Trophoblast cell (in vitro differentiated cells and primary cell): ENCODE measurements around the gene S100A8. TPM values are rescaled to one million over a fixed set of nuclear protein-coding genes. Genes with fewer than 3 reads are reported as not detected.

Source experiments
- DNase-seq, 2 donors: peaks; one replicate each; pipeline ENCODE4 v3.0.0-alpha.2; 2016
- H2AFZ ChIP-seq: 2 replicates; pipeline ENCODE4 v1.6.1; 2013; ENCODE audit warnings: low read length, moderate library complexity, mild to moderate bottlenecking; ENCODE audit not compliant: insufficient read depth, poor library complexity
- H2AK5ac ChIP-seq: 2 replicates; pipeline ENCODE4 v1.6.1; 2013; ENCODE audit warnings: mild to moderate bottlenecking, low read length
- H2BK120ac ChIP-seq: 2 replicates; pipeline ENCODE4 v1.6.1; 2013; ENCODE audit warnings: low read length, mild to moderate bottlenecking, moderate library complexity; ENCODE audit not compliant: insufficient read depth, poor library complexity
- H2BK12ac ChIP-seq: 2 replicates; pipeline ENCODE4 v1.6.1; 2013; ENCODE audit warnings: mild to moderate bottlenecking, low read length, moderate library complexity
- H2BK5ac ChIP-seq: 2 replicates; pipeline ENCODE4 v1.6.1; 2013; ENCODE audit warnings: low read length, low read depth, moderate library complexity, mild to moderate bottlenecking; ENCODE audit not compliant: poor library complexity
- H3K14ac ChIP-seq: 2 replicates; pipeline ENCODE4 v1.6.1; 2013; ENCODE audit warnings: mild to moderate bottlenecking, low read length
- H3K18ac ChIP-seq: 2 replicates; pipeline ENCODE4 v1.6.1; 2013; ENCODE audit warnings: mild to moderate bottlenecking, low read length
- H3K23ac ChIP-seq: 2 replicates; pipeline ENCODE4 v1.6.1; 2013; ENCODE audit warnings: low read length
- H3K27ac ChIP-seq: 2 replicates; pipeline ENCODE4 v1.5.1; 2013; ENCODE audit warnings: low read depth, mild to moderate bottlenecking, inconsistent platforms, low read length, moderate library complexity
- H3K27me3 ChIP-seq: 2 replicates; pipeline ENCODE4 v1.6.1; 2013; ENCODE audit warnings: inconsistent platforms, mild to moderate bottlenecking, low read length, moderate library complexity; ENCODE audit not compliant: insufficient read depth
- H3K36me3 ChIP-seq, 2 experiments: 1 replicate in 1 of 2; 2 replicates in 1 of 2; pipeline ENCODE4 v1.6.1; 2013; ENCODE audit warnings: low read length in 2 of 2, mild to moderate bottlenecking in 2 of 2, moderate library complexity in 1 of 2; ENCODE audit not compliant: insufficient read depth in 2 of 2, control insufficient read depth in 1 of 2
- H3K4ac ChIP-seq: 2 replicates; pipeline ENCODE4 v1.6.1; 2013; ENCODE audit warnings: low read depth, mild to moderate bottlenecking, low read length, moderate library complexity
- H3K4me1 ChIP-seq, 2 experiments: 1 replicate in 1 of 2; 2 replicates in 1 of 2; pipeline ENCODE4 v1.6.1; 2013; ENCODE audit warnings: low read length in 2 of 2, mild to moderate bottlenecking in 2 of 2, moderate library complexity in 1 of 2; ENCODE audit not compliant: insufficient read depth in 2 of 2, control insufficient read depth in 1 of 2
- H3K4me2 ChIP-seq: 2 replicates; pipeline ENCODE4 v1.6.1; 2013; ENCODE audit warnings: inconsistent platforms, mild to moderate bottlenecking, low read length, moderate library complexity
- H3K4me3 ChIP-seq: 2 replicates; pipeline ENCODE4 v1.5.1; 2013; ENCODE audit warnings: mild to moderate bottlenecking, low read depth, low read length, inconsistent platforms
- H3K79me1 ChIP-seq: one replicate; pipeline ENCODE4 v1.6.1; 2013; ENCODE audit warnings: low read length
- H3K79me2 ChIP-seq: 2 replicates; pipeline ENCODE4 v1.6.1; 2013; ENCODE audit warnings: low read length, mild to moderate bottlenecking; ENCODE audit not compliant: control insufficient read depth, insufficient read depth, poor library complexity
- H3K9ac ChIP-seq: 2 replicates; pipeline ENCODE4 v1.6.1; 2013; ENCODE audit warnings: mild to moderate bottlenecking, low read length
- H3K9me3 ChIP-seq: 2 replicates; pipeline ENCODE4 v1.6.1; 2013; ENCODE audit warnings: low read depth, mild to moderate bottlenecking, control low read depth, inconsistent platforms, low read length; ENCODE audit not compliant: insufficient read depth
- H4K12ac ChIP-seq: 2 replicates; pipeline ENCODE4 v1.6.1; 2013; ENCODE audit warnings: low read depth, mild to moderate bottlenecking, low read length, moderate library complexity
- H4K8ac ChIP-seq: 2 replicates; pipeline ENCODE4 v1.6.1; 2013; ENCODE audit warnings: low read depth, mild to moderate bottlenecking, low read length, moderate library complexity
- H4K91ac ChIP-seq: one replicate; pipeline ENCODE4 v1.6.1; 2013; ENCODE audit warnings: low read depth, mild to moderate bottlenecking, low read length, moderate library complexity
- whole genome bisulfite sequencing: extraction: QIAGEN DNeasy Blood & Tissue Kit; methylation state at CpG from one replicate; pipeline ENCODE4 v1.1.7; 2013; ENCODE audit warnings: missing lambda C conversion rate; ENCODE audit not compliant: insufficient read length, insufficient coverage; ENCODE audit errors: extremely low coverage; 5-methylcytosine and 5-hydroxymethylcytosine counted together
- polyA plus RNA-seq: library from polyadenylated mRNA; stranded (reverse); fragments of 200-250 nt; gene quantifications from 2 replicates; pipeline ENCODE4 v1.2.3, GENCODE V29; 2013

The S100A8 gene
- polyA plus RNA-seq, result not detected in 2 replicates

DNA sequence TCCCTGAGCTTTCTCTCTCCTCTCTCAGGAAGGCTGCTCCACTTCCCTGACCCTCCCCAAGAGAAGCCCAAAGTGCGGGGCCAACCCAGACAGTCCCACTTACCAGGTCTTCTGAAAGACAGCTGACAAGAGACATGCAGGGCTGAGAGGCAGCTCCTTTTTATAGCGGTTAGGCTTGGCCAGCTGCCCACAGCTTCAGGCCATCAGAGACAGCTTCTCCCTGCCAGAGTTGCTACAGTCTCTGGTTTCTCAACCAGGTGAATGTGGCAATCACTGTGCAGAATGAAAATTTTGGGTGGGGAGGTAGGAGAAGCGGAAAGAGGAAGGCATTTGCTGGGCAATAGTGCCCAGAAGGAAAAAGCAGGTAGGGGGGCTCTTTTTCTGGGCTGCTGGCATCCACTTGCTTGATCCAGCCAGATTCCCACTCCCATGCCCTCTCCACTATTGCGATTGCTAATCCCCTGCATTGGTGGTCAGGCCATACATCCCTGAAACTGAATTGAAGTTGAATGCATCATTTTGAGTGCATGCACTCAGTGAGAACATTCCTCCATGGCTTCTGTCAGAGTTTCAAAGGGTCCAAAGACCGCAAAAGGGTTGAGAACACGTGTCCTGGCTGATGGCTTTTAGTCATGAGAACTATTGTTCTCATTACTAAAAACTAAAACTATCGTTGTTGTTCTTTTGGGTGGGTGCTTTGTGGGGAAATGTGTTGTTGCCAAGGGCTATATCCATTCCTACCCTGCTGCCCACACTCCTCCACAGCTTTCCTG lies at the start of gene S100A8:
S100A8 (minus strand) TSS at position 136 of the 773 bp plus-strand sequence. CDS start 538 bp downstream, outside the sequence.
- H3K4me1 ChIP-seq, result no peaks in the 10 kb centered on the region
- H3K79me1 ChIP-seq, result no peaks in the 10 kb centered on the region
- no peaks in the 10 kb centered on the region for H3K36me3 ChIP-seq
- H3K9ac ChIP-seq, result no peak within 1 kb of the TSS
- H2AK5ac ChIP-seq, result no peak within 1 kb of the TSS
- no peaks in the 10 kb centered on the region for H3K27me3 ChIP-seq
- DNase-seq, result peak in 1 of 2 donors; percentile 9
- no CpG with 5 or more reads among the region's 7 CpGs for WGBS
- no peak within 1 kb of the TSS for H3K4me3 ChIP-seq
- H3K23ac ChIP-seq, result no peak within 1 kb of the TSS
- H2BK120ac ChIP-seq, result no peak within 1 kb of the TSS
- no peak within 1 kb of the TSS for H4K12ac ChIP-seq
- H3K27ac ChIP-seq, result no peak within 1 kb of the TSS
- no peak within 1 kb of the TSS for H2AFZ ChIP-seq
- no peak within 1 kb of the TSS for H3K18ac ChIP-seq
- no peak within 1 kb of the TSS for H2BK12ac ChIP-seq
- peaks cover 3% of the 10 kb centered on the region for H3K9me3 ChIP-seq
- H2BK5ac ChIP-seq, result no peak within 1 kb of the TSS
- no peak within 1 kb of the TSS for H3K4me2 ChIP-seq
- no peak within 1 kb of the TSS for H3K14ac ChIP-seq
- no peak within 1 kb of the TSS for H3K4ac ChIP-seq
- no peak within 1 kb of the TSS for H4K8ac ChIP-seq
- H4K91ac ChIP-seq, result no peak within 1 kb of the TSS
- no peaks in the 10 kb centered on the region for H3K79me2 ChIP-seq

DNA sequence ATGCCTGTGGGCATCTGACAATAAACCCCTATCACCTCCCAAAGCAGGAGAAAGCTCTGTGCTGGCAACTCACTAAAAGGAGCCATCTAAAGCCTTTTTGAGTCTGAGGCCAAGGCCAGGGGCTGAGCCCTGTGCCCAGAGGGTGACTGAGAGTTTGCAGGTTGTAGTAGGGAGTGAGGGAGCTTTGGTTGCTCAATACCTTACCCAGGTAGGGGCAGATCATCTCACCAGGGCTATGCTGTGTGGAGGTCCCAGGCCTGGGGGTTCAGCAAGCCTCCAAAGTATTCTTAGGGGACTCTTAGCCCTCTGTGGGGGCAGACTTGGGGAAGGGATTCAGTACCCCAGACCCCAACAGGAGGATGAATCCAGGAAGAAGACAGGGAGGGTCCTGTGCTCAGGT lies 48.4 kb upstream of the S100A8 start:
- H2BK120ac ChIP-seq, result no peak overlapping the region
- no peak overlapping the region for H4K8ac ChIP-seq
- no peak overlapping the region for H3K9ac ChIP-seq
- H3K9me3 ChIP-seq, result peaks cover 4% of the 10 kb centered on the region
- H3K23ac ChIP-seq, result no peak overlapping the region
- no peak overlapping the region for H2AK5ac ChIP-seq
- no peak overlapping the region for H2BK5ac ChIP-seq
- H2BK12ac ChIP-seq, result no peak overlapping the region
- H2AFZ ChIP-seq, result no peak overlapping the region
- no peak overlapping the region for H3K27ac ChIP-seq
- H4K12ac ChIP-seq, result no peak overlapping the region
- no peak overlapping the region for H3K4me2 ChIP-seq
- H3K79me2 ChIP-seq, result no peaks in the 10 kb centered on the region
- H3K79me1 ChIP-seq, result no peaks in the 10 kb centered on the region
- no peaks in the 10 kb centered on the region for H3K36me3 ChIP-seq
- no peak overlapping the region for H3K4me3 ChIP-seq
- no peak overlapping the region for H3K14ac ChIP-seq
- H3K4me1 ChIP-seq, result no peaks in the 10 kb centered on the region
- no peaks in the 10 kb centered on the region for H3K27me3 ChIP-seq
- no peak overlapping the region for H3K18ac ChIP-seq
- no peak for DNase-seq
- no peak overlapping the region for H3K4ac ChIP-seq
- no peak overlapping the region for H4K91ac ChIP-seq

DNA sequence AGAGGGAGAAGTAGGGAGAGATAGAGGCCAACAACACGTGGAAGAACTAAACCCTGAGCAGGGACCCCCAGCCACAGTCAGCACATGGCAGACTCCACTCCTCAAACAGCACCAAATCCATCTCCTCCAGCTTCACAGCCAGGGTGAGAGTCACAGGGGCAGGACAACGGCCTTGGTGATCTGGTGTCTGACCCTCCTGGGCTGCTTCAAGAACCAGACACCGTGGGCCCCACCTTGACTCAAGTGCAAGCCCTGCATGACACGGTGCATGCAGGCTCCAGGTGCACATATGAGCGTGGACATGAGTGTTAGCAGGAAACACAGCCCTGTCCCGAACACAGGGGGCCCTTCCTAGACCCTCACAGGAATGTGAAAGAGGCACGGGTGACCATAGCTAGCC lies 47.7 kb upstream of the S100A8 start:
- no peak overlapping the region for H3K18ac ChIP-seq
- H4K91ac ChIP-seq, result no peak overlapping the region
- H3K4me3 ChIP-seq, result no peak overlapping the region
- H2BK120ac ChIP-seq, result no peak overlapping the region
- H2AFZ ChIP-seq, result no peak overlapping the region
- H3K27ac ChIP-seq, result no peak overlapping the region
- no peak overlapping the region for H3K4me2 ChIP-seq
- DNase-seq, result no peak
- H3K9ac ChIP-seq, result no peak overlapping the region
- H2BK12ac ChIP-seq, result no peak overlapping the region
- H3K23ac ChIP-seq, result no peak overlapping the region
- no peaks in the 10 kb centered on the region for H3K27me3 ChIP-seq
- no peaks in the 10 kb centered on the region for H3K79me1 ChIP-seq
- no CpG with 5 or more reads among the region's 7 CpGs for WGBS
- no peak overlapping the region for H2BK5ac ChIP-seq
- peaks cover 3% of the 10 kb centered on the region for H3K9me3 ChIP-seq
- no peak overlapping the region for H3K4ac ChIP-seq
- no peaks in the 10 kb centered on the region for H3K79me2 ChIP-seq
- no peak overlapping the region for H3K14ac ChIP-seq
- H2AK5ac ChIP-seq, result no peak overlapping the region
- H3K4me1 ChIP-seq, result no peaks in the 10 kb centered on the region
- no peaks in the 10 kb centered on the region for H3K36me3 ChIP-seq
- H4K8ac ChIP-seq, result no peak overlapping the region
- no peak overlapping the region for H4K12ac ChIP-seq

DNA sequence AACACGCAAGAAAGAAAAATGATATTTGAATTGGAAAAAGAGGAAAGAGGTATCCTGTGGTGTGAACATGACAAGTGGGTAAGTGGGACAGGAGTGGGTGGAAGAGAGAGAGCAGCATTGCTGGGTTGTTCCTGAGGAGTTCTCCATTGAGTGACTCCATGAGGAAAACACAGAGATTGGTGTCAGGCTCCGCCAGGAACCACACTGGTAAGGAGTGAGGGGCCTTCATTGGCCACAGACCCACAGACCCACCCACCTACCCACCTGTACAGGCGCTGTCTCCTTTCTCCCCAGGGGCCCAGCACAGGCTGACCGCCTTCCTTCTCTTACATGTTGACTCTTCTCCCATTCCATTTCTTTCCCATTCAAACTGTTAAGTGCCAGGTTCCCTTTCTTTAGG lies 46.4 kb upstream of the S100A8 start:
- Histone ChIP-seq H3K27me3 (no peaks in the 10 kb centered on the region), H3K36me3 (no peaks in the 10 kb centered on the region), H4K12ac (no peak overlapping the region), H4K91ac (no peak overlapping the region), H3K4me2 (no peak overlapping the region), H3K4ac (no peak overlapping the region), H2BK120ac (no peak overlapping the region), H4K8ac (no peak overlapping the region), H2BK5ac (no peak overlapping the region), H3K9me3 (no peaks in the 10 kb centered on the region), H3K79me2 (no peaks in the 10 kb centered on the region), H3K14ac (no peak overlapping the region), H3K18ac (no peak overlapping the region), H2BK12ac (no peak overlapping the region), H3K4me3 (no peak overlapping the region), H3K4me1 (no peaks in the 10 kb centered on the region), H2AFZ (no peak overlapping the region), H2AK5ac (no peak overlapping the region), H3K27ac (no peak overlapping the region), H3K9ac (no peak overlapping the region), H3K23ac (no peak overlapping the region), H3K79me1 (no peaks in the 10 kb centered on the region)
- WGBS, result no CpG with 5 or more reads among the region's 4 CpGs
- DNase-seq, result no peak
